Measurements from ENCODE around the gene RBPJ. TPM values are rescaled to one million over a fixed set of nuclear protein-coding genes. Genes with fewer than 3 reads are reported as not detected.

The RBPJ gene
- total RNA-seq, 1 donor from 2014 or later = 162 TPM

- H3K27me3 Mint-ChIP-seq = no peaks in the 10 kb centered on the region
- H3K27ac Mint-ChIP-seq = peak overlapping the region; percentile 11
- peaks cover 42% of the 10 kb centered on the region for H3K4me1 Mint-ChIP-seq (ENCODE audit: low read depth)
- no peak for TF ChIP-seq CTCF (IDR thresholded peaks at IDR 0.05; ENCODE audit: unreplicated experiment)
- no peak for DNase-seq (ENCODE audit: low spot score, unreplicated experiment)
- H3K9me3 Mint-ChIP-seq (ENCODE audit: low read depth) = peaks cover 2% of the 10 kb centered on the region
- H3K36me3 Mint-ChIP-seq (ENCODE audit: insufficient read depth) = peaks cover 59% of the 10 kb centered on the region
- no peak overlapping the region for H3K4me3 Mint-ChIP-seq (ENCODE audit: low read depth)
Observed at GRCh38 chr4:26426892-26427291, 106.1 kb downstream of the RBPJ start.

- Mint-ChIP-seq H3K27me3 (no peaks in the 10 kb centered on the region), H3K9me3 (ENCODE audit: low read depth) (no peaks in the 10 kb centered on the region), H3K36me3 (ENCODE audit: insufficient read depth) (peaks cover 56% of the 10 kb centered on the region), H3K27ac (peak overlapping the region; percentile 70), H3K4me3 (ENCODE audit: low read depth) (no peak overlapping the region), H3K4me1 (ENCODE audit: low read depth) (peaks cover 55% of the 10 kb centered on the region)
- DNase-seq (ENCODE audit: low spot score, unreplicated experiment) = no peak
- no peak for TF ChIP-seq CTCF (IDR thresholded peaks at IDR 0.05; ENCODE audit: unreplicated experiment)
Observed at GRCh38 chr4:26429910-26430309, 109.1 kb downstream of the RBPJ start.

GRCh38 chr4:26431461-26432180 is 110.8 kb downstream of the RBPJ start:
- DNase-seq (ENCODE audit: low spot score, unreplicated experiment) = no peak
- Mint-ChIP-seq H3K9me3 (ENCODE audit: low read depth) (no peaks in the 10 kb centered on the region), H3K27me3 (no peaks in the 10 kb centered on the region), H3K27ac (peak overlapping the region; percentile 71), H3K4me3 (ENCODE audit: low read depth) (no peak overlapping the region), H3K4me1 (ENCODE audit: low read depth) (peaks cover 52% of the 10 kb centered on the region), H3K36me3 (ENCODE audit: insufficient read depth) (peaks cover 54% of the 10 kb centered on the region)
- no peak for TF ChIP-seq CTCF (IDR thresholded peaks at IDR 0.05; ENCODE audit: unreplicated experiment)

GRCh38 chr4:26432419-26432818 is 111.6 kb downstream of the RBPJ start:
- TF ChIP-seq CTCF (IDR thresholded peaks at IDR 0.05; ENCODE audit: unreplicated experiment) = no peak
- no peaks in the 10 kb centered on the region for H3K27me3 Mint-ChIP-seq
- peaks cover 44% of the 10 kb centered on the region for H3K4me1 Mint-ChIP-seq (ENCODE audit: low read depth)
- H3K9me3 Mint-ChIP-seq (ENCODE audit: low read depth) = no peaks in the 10 kb centered on the region
- DNase-seq (ENCODE audit: low spot score, unreplicated experiment) = no peak
- H3K36me3 Mint-ChIP-seq (ENCODE audit: insufficient read depth) = peaks cover 54% of the 10 kb centered on the region
- H3K27ac Mint-ChIP-seq = peak overlapping the region; percentile 24
- no peak overlapping the region for H3K4me3 Mint-ChIP-seq (ENCODE audit: low read depth)

- no peak for DNase-seq (ENCODE audit: low spot score, unreplicated experiment)
- H3K27ac Mint-ChIP-seq = peak overlapping the region; percentile 31
- H3K4me3 Mint-ChIP-seq (ENCODE audit: low read depth) = no peak overlapping the region
- no peak for TF ChIP-seq CTCF (IDR thresholded peaks at IDR 0.05; ENCODE audit: unreplicated experiment)
- H3K9me3 Mint-ChIP-seq (ENCODE audit: low read depth) = no peaks in the 10 kb centered on the region
- H3K4me1 Mint-ChIP-seq (ENCODE audit: low read depth) = peaks cover 41% of the 10 kb centered on the region
- peaks cover 53% of the 10 kb centered on the region for H3K36me3 Mint-ChIP-seq (ENCODE audit: insufficient read depth)
- H3K27me3 Mint-ChIP-seq = no peaks in the 10 kb centered on the region
Observed at GRCh38 chr4:26433556-26433955, 112.7 kb downstream of the RBPJ start.

Measured in progenitor cell of endocrine pancreas (in vitro differentiated cells).